Smooth muscle cell of the umbilical artery (primary cell): ENCODE results near the gene LIX1. TPM values are rescaled to one million over a fixed set of nuclear protein-coding genes. Genes with fewer than 3 reads are reported as not detected.

Experiments
- total RNA-seq: library from RNA; depleted of rRNA; stranded (reverse); fragments of >200 nt; gene quantifications from 2 replicates; pipeline ENCODE4 v1.2.3, GENCODE V29; 2014

Gene LIX1
- 0.89 TPM in 1 of 2 replicates, not detected in the other for total RNA-seq

DNA sequence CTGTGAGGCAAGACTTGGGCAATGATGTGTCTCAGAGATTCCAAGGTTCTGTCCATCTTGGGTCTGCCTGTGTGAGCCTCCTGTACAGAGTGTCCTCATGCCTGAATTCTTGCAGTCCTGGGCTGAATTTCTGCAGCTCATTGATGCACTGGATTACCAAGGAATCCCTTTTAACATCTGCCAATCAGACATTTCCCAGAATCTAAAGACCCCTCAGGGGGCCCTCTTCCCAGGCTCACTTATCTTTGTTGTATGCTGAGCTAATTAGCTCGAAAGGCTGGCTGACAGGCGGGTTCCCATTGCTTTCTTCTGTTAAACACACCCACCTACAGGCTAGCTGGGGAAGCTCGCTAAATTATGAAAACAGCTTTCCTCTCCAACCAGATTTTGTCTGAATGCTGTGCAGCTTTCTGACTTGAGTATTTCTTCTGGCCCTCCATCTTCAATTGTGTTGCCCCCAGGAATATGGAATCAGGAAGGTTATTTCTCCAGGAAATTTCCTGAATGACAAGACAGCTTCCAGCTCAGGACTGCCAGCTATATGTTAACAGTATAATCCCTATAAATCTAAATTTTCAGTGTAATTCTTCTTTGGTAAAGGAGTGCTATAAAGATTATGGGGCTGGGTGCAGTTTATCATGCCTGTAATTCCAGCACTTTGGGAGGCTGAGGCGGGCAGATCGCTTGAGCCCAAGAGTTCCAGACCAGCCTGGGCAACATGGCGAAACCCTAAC lies at the start of gene LIX1:
Gene LIX1, minus strand, starts transcription at position 91 of the 734 bp plus-strand sequence. Its CDS starts 35 bp downstream, at position 56.

DNA sequence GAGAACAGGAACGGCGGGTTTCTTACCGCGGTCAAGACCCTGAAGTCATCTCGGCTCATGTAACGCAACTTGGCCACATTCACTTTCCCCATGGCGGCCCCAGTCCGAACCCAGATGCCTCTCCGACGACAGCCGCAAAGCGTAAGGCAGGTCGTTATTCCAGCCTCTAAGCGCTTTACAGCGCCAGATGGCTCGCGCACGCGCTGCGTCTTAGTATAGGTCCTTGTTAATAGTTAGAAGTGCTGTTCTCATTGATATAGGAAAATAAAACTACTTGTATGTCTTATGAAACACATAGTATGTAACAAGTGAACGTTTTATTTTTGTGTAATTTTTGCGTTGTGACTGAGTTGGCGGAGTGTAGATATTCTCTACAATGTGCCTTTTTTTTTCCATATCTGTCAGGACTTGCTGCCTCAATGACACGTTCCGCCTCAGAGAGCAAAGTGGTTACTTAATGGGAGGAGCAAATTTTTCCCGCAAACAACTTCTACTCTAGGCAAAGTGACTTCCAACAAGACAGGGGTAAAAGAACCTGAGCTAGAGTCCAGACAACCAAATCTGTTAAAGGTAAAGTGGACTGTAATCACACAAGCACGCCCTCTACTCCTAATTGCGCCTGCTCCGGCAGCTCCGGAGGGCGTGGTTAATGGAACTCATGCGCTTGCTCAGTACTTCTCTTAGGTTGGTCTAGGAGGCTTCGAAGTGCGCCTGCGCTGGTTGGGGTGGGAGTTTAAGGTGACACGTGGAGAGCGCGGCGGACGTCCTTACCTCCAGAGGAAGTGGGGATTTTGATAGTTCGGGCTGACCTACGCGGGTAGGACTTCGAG lies 40.9 kb upstream of the LIX1 start, which contains the start of gene RIOK2:
Gene RIOK2, minus strand, starts transcription at position 148 of the 830 bp plus-strand sequence. Its CDS starts 56 bp downstream, at position 92.

Other genes with a start within 250 kb of the LIX1 start
- gene LNPEP, start 206.5 kb downstream of the LIX1 start, total RNA-seq: 38.9 and 57.8 TPM in 2 replicates
- 32.4 and 52.7 TPM in 2 replicates for gene RIOK2, start 40.6 kb upstream of the LIX1 start, total RNA-seq